Heart right ventricle (tissue), 16 donors: ENCODE data around the gene CIPC. TPM values are rescaled to one million over a fixed set of nuclear protein-coding genes. Genes with fewer than 3 reads are reported as not detected.

ENCODE experiments used
- ATAC-seq, 8 donors: fragments of 200-7000 bp; cut with Tn5 transposase; one replicate each; pipeline ENCODE4 v1.9.1; 2020; ENCODE audit warnings: mild to moderate bottlenecking in 8 of 8, moderate library complexity in 8 of 8, moderate number of reproducible peaks in 1 of 8
- DNase-seq, 2 donors: peaks; one replicate each; pipeline ENCODE4 v3.0.0-alpha.2; 2020
- H3K27ac ChIP-seq, 10 donors: fragments of 200-600 bp; sonication (generic) in 2 of 10; one replicate each; pipeline versions ENCODE4 v1.5.0 to v1.8.0; 2020 to 2022; ENCODE audit warnings: mild to moderate bottlenecking in 3 of 10
- H3K27me3 ChIP-seq, 7 donors: fragments of 200-600 bp; one replicate each; pipeline ENCODE4 v1.8.0; 2021 to 2022; ENCODE audit warnings: mild to moderate bottlenecking in 2 of 7
- H3K36me3 ChIP-seq, 9 donors: fragments of 200-600 bp; sonication (generic) in 1 of 9; one replicate each; pipeline versions ENCODE4 v1.5.0 to v1.8.0; 2020 to 2022; ENCODE audit warnings: mild to moderate bottlenecking in 2 of 9
- H3K4me1 ChIP-seq, 9 donors: fragments of 200-600 bp; sonication (generic) in 1 of 9; one replicate each; pipeline versions ENCODE4 v1.5.0 to v1.8.0; 2020 to 2022; ENCODE audit warnings: mild to moderate bottlenecking in 4 of 9
- H3K4me3 ChIP-seq, 10 donors: fragments of 200-600 bp; sonication (generic) in 2 of 10; one replicate each; pipeline versions ENCODE4 v1.5.0 to v1.8.0; 2020 to 2022; ENCODE audit warnings: mild to moderate bottlenecking in 7 of 10, moderate library complexity in 2 of 10
- H3K9me3 ChIP-seq, 11 donors: fragments of 200-600 bp in 10 of 11; sonication (generic) in 2 of 11; one replicate each; pipeline versions ENCODE4 v1.5.0 to v1.8.0; 2013 to 2022; ENCODE audit warnings: mild to moderate bottlenecking in 2 of 11, control low read depth in 1 of 11, moderate library complexity in 1 of 11
- WGBS, 2 donors: extraction: QIAGEN DNeasy Blood & Tissue Kit; methylation state at CpG; one replicate each; pipeline ENCODE4 v1.1.7; 2013; ENCODE audit warnings: inconsistent platforms in 1 of 2; 5-methylcytosine and 5-hydroxymethylcytosine counted together
- intact Hi-C, 10 donors: fragments of 100-400 bp; cut with DNase I; formaldehyde crosslinking; loops; one replicate each; pipeline versions ENCODE4 v1.11.1 to v1.14.2; 2022
- polyA plus RNA-seq, 2 donors: library from polyadenylated mRNA; stranded (reverse); fragments of 200-250 nt; gene quantifications; one replicate each; pipeline ENCODE4 v1.2.3, GENCODE V29; 2013
- total RNA-seq, 10 donors: library from RNA; stranded (reverse); fragmentation: NEBNext Ultra II Directional in 3 of 10; extraction: Animal tissue kit (Norgen Biotek cat#: 25700) in 3 of 10; gene quantifications; one replicate each; pipeline versions ENCODE4 v1.2.1 to v1.2.4, GENCODE V29; 2021 to 2023
- TF ChIP-seq, protein P1 (sequence below), 9 donors: fragments of 200-600 bp; sonication (generic) in 2 of 9; IDR thresholded peaks; one replicate each; pipeline versions ENCODE4 v1.5.0 to v1.8.0; 2021 to 2022; ENCODE audit warnings: antibody characterized with exemption in 9 of 9, mild to moderate bottlenecking in 5 of 9, moderate library complexity in 1 of 9
- donor health status: Arrhythmogenic right ventricular cardiomyopathy.
- donor health status: ischemic (EF 13 %, LVEDD 7.1; RV severe dilation, severe dysfunction).
- donor health status: healthy with polysubstance abuse.
- donor health status: DM: no; HTN: yes; CAD: no.
- donor health status: DM: no; HTN: no; CAD: no.
- donor health status: ischemic (EF 25% LVEDD 6.9; RV normal size, moderate dysfunction).
- donor health status: ischemic (EF 25% LVEDD 5.7; RV mildly dilated, moderate dysfunction).
- donor health status: healthy.
- donor health status: DM: yes; HTN: yes; CAD: no.
- donor health status: Ischemic cardiomyopathy.
- donor health status: ischemic (EF 35%, LVEDD 5.7; RV mildly dilated, moderate dysfunction).
- donor health status: nonischemic (EF 11% LVEDD 7.7; RV severe dilation, severe dysfunction).
- donor health status: DM: yes; HTN: yes; CAD: no.
- donor health status: PGD.
- donor health status: ischemic (EF 29% LVEDD 5.4; RV normal size, mild dysfunction).
- donor health status: nonischemic (EF 23%, LVEDD 6.1; RV moderate dilation, normal function).

Gene CIPC
- total and polyA plus RNA-seq, 12 donors = 9.4 to 93.8 (median 62.5) TPM

DNA sequence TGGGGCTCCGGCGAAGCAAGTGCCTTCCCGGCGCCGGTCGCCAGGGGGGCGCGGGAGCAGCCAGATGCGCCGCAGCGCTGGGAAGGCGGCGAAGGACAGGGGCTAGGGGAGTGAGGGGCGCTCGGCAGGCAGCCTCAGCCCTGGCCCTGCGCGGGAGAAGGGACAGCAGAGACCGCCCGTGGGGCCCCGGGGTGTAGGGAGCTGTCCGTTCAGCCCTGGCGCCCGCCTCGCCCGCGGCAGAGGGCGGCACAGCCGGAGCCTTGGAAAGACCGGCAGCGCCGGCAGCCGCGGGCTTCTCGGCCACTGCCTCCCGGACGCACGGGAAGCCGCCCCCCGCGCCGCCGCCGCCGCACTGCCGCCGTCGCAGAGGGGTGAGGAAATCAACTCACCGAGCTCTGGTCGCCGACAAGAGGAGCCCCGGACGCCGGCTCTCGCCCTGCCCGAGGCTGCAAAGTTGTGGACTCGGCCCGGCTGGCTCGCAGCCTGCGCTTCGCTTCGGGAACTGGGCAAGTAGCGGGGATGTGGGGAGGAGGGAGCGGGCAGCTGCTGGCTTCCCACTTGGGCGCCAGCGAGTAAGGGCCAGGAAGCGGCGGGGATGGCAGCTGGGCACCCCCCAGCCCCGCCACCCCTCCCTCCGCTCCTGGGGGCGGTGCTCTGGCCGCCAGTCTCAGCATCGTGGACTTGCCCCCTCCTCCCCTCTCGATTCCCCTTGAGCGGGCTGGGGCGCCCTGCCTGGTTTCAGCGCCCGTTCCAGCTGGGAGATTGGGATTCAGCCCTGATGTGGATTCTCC, 43.4 kb downstream of the CIPC start, which contains the start of gene ZDHHC22:
Gene ZDHHC22 (minus strand): TSS at position 578 of the 791 bp plus-strand sequence. CDS start 2,053 bp downstream, outside the sequence.
- 0 to 1% methylated on average over 74 to 77 of the region's 77 CpGs for WGBS, 2 donors
- peak in 7 of 8 donors; percentile 34 to 58 (median 53) for ATAC-seq
- TF ChIP-seq, protein P1, sequence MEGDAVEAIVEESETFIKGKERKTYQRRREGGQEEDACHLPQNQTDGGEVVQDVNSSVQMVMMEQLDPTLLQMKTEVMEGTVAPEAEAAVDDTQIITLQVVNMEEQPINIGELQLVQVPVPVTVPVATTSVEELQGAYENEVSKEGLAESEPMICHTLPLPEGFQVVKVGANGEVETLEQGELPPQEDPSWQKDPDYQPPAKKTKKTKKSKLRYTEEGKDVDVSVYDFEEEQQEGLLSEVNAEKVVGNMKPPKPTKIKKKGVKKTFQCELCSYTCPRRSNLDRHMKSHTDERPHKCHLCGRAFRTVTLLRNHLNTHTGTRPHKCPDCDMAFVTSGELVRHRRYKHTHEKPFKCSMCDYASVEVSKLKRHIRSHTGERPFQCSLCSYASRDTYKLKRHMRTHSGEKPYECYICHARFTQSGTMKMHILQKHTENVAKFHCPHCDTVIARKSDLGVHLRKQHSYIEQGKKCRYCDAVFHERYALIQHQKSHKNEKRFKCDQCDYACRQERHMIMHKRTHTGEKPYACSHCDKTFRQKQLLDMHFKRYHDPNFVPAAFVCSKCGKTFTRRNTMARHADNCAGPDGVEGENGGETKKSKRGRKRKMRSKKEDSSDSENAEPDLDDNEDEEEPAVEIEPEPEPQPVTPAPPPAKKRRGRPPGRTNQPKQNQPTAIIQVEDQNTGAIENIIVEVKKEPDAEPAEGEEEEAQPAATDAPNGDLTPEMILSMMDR (IDR thresholded peaks at IDR 0.05) = peak in 7 of 9 donors; percentile 13 to 50 (median 41)
- H3K4me3 ChIP-seq = peak within 1 kb of the TSS in 9 of 10 donors; percentile 34 to 53 (median 44)
- H3K36me3 ChIP-seq = no peaks in the 10 kb centered on the region
- H3K27ac ChIP-seq = no peak within 1 kb of the TSS
- peaks cover 7 to 29% (median 26%) of the 10 kb centered on the region in 9 donors for H3K4me1 ChIP-seq
- DNase-seq = no peak
- H3K9me3 ChIP-seq = no peaks in the 10 kb centered on the region
- peaks cover 25 to 100% (median 100%) of the 10 kb centered on the region in 7 donors for H3K27me3 ChIP-seq
- intact Hi-C loops = loop anchor here in 1 of 10 donors (5.0 kb wide), 1 partner anchor 171 kb away; no protein-coding TSS in a partner anchor

DNA sequence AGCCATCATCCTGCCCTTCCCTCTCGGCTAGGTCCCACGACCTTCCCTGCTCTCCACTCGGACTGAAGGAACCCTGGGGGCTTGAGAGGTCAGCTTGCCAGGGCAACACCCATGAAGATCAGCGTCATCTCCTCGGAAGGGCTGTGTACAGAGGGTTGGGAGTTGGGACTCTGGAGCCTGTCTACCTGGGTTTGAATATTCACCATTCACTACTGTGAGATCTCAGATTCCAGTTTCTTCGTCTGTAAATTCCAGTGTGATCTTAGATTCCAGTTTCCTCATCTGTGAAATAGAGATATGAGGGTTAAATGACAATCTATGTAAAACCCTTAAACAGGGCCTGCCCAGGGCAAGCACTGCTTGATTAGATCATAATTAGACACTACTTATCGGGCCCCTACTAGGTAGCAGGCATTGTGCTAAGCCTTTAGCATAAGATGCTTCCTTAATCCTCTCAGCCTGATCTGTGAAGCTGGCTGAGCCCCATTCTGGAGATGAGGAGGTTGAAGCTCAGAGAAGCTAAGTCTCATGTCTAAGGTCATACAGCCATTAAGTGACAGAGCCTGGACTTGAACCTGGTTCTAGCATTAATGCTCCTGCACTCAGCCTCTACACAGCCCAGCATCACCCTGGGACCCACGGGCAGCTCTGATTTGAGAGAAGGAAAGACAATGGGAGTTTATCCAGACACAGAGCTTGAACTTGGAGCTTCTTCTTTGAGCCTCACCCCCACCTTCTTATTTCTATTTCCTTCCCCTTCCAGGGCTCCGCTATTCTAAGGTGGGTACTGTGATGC, 44.1 kb downstream of the CIPC start:
- Histone ChIP-seq H3K27me3 (peaks cover 25 to 100% (median 100%) of the 10 kb centered on the region in 7 donors), H3K36me3 (no peaks in the 10 kb centered on the region), H3K4me1 (peaks cover 7 to 29% (median 26%) of the 10 kb centered on the region in 9 donors), H3K9me3 (no peaks in the 10 kb centered on the region), H3K27ac (no peak overlapping the region), H3K4me3 (peak overlapping the region in 5 of 10 donors; percentile 43 to 53 (median 45))
- ATAC-seq (no peak), DNase-seq (no peak)
- intact Hi-C loops = loop anchor here in 1 of 10 donors (5.0 kb wide), 1 partner anchor 170 kb away; no protein-coding TSS in a partner anchor
- TF ChIP-seq, protein P1 (IDR thresholded peaks at IDR 0.05) = no peak
- 5 to 8% methylated on average over 9 of the region's 9 CpGs for WGBS, 2 donors

DNA sequence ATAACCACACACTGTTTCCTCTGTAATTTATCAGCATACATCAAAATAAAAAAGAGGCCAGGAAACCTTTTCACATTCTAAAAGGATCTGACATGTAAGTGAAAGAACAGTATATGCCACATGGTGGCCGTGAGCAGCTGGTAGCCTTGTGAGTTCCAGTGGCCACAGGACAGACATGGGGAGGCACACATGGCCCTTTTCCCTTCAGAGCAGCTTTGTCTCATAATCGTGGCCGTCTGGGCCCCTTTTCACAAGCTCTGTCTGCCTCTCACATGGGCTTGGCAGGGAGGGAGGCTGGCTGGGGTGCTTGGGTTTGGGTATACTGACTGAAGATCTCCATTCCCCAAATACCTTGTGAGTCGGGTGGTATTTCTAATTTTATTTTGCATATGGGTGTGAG, 45.0 kb downstream of the CIPC start:
- ATAC-seq = no peak
- Histone ChIP-seq H3K4me1 (peaks cover 7 to 29% (median 26%) of the 10 kb centered on the region in 9 donors), H3K9me3 (no peaks in the 10 kb centered on the region), H3K27me3 (peaks cover 21 to 100% (median 95%) of the 10 kb centered on the region in 7 donors), H3K27ac (no peak overlapping the region), H3K36me3 (no peaks in the 10 kb centered on the region), H3K4me3 (no peak overlapping the region)
- intact Hi-C loops = loop anchor here in 1 of 10 donors (5.0 kb wide), 1 partner anchor 169 kb away; no protein-coding TSS in a partner anchor
- DNase-seq = no peak
- WGBS, 2 donors = 4 to 6% methylated on average over 4 of the region's 4 CpGs
- TF ChIP-seq, protein P1 (IDR thresholded peaks at IDR 0.05) = no peak
